Astrocyte of the cerebellum (primary cell): ENCODE measurements around the gene CD101.

Experiments used
- DNase-seq: peaks from one replicate; pipeline ENCODE4 v3.0.0-alpha.2; 2011; ENCODE audit warnings: low read depth
- H3K4me3 ChIP-seq: 2 replicates; pipeline ENCODE4 v1.5.1; 2011; ENCODE audit warnings: mild to moderate bottlenecking, low read depth, low read length, moderate library complexity
- CTCF ChIP-seq: IDR thresholded peaks from 2 replicates; pipeline ENCODE4 v1.5.1; 2012; ENCODE audit warnings: low read length, low read depth, moderate library complexity, mild to moderate bottlenecking; ENCODE audit errors: missing control alignments
- in situ Hi-C: cut with HindIII; loops from 2 replicates; pipeline ENCODE4 v1.10.0; 2017; ENCODE audit warnings: low sequenced_read_pairs

CD101 gene

GRCh38 chr1:117037802-117038201 lies 36.2 kb downstream of the CD101 start:
- in situ Hi-C loops, result no loop called here
- no peak overlapping the region for H3K4me3 ChIP-seq
- DNase-seq, result no peak
- TF ChIP-seq CTCF, result no peak

GRCh38 chr1:117038236-117038635 lies 36.7 kb downstream of the CD101 start:
- in situ Hi-C loops, result no loop called here
- DNase-seq, result no peak
- no peak overlapping the region for H3K4me3 ChIP-seq
- TF ChIP-seq CTCF, result no peak

GRCh38 chr1:117044217-117044616 lies 42.7 kb downstream of the CD101 start:
- TF ChIP-seq CTCF, result no peak
- in situ Hi-C loops, result no loop called here
- no peak overlapping the region for H3K4me3 ChIP-seq
- DNase-seq, result no peak

GRCh38 chr1:117045644-117046043 lies 44.1 kb downstream of the CD101 start:
- TF ChIP-seq CTCF, result no peak
- no peak for DNase-seq
- H3K4me3 ChIP-seq, result no peak overlapping the region
- in situ Hi-C loops, result no loop called here

DNA sequence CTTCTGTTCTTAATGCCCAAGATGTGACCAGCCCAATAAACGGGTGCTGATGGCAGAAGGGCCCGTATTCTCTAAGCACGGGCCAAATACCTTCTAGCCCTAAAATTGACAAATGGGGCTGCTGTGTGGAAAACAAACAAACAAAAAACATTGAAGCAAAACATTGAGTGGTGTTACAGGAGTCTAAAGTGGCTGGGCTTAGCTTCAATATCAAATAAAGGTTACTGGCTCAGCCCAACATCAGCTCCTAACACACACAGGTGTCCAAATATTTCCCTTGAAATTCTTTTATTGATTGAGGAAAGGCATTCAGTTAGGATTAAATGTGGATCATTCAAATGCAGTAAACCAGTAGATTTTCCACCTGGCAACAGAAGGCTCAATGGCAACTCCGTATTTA lies 45.2 kb downstream of the CD101 start:
- no peak for DNase-seq
- no peak for TF ChIP-seq CTCF
- H3K4me3 ChIP-seq, result no peak overlapping the region
- in situ Hi-C loops, result no loop called here

- in situ Hi-C loops, result no loop called here
- DNase-seq, result no peak
- no peak for TF ChIP-seq CTCF
- H3K4me3 ChIP-seq, result no peak overlapping the region
Measured at GRCh38 chr1:117047271-117047670, 45.7 kb downstream of the CD101 start.

GRCh38 chr1:117049857-117050256 lies 48.3 kb downstream of the CD101 start:
- TF ChIP-seq CTCF, result no peak
- no peak for DNase-seq
- in situ Hi-C loops, result loop anchor here (25.0 kb wide), 2 partner anchors 237 to 313 kb away; no protein-coding TSS in a partner anchor

More at GRCh38 chr1:117049857-117050256, 48.3 kb downstream of the CD101 start:
- no peak overlapping the region for H3K4me3 ChIP-seq
